Endothelial cell of umbilical vein (primary cell): ENCODE measurements around the gene EZR. TPM values are rescaled to one million over a fixed set of nuclear protein-coding genes. Genes with fewer than 3 reads are reported as not detected.
A peak's percentile ranks its signal among the peaks of the same experiment; 100 is the strongest.

ENCODE experiments used
- BruUV-seq: library from RNA; stranded (reverse); fragments of 400-500 nt; replicated peaks from 2 replicates; lab custom pipeline; 2021; lab: Mats Ljungman, UMichigan
- CTCF ChIA-PET: fragments of 300-600, 350-600 bp; sonication (Branson Sonifier 250); formaldehyde crosslinking; loops from one replicate; lab custom pipeline; 2021; ENCODE audit warnings: antibody characterized with exemption, inconsistent platforms; lab: Charles Lee
- POLR2A ChIA-PET: fragments of 300-600, 350-600 bp; sonication (Branson Sonifier 250); formaldehyde crosslinking; loops from one replicate; lab custom pipeline; 2021; ENCODE audit warnings: antibody characterized with exemption, inconsistent platforms; lab: Charles Lee
- DNase-seq: peaks from one replicate; pipeline ENCODE4 v3.0.0-alpha.2; 2011; ENCODE audit warnings: low read depth, low spot score
- FAIRE-seq: peaks from 2 replicates; lab custom pipeline; 2011; peaks lifted over from hg19 to GRCh38; lab: Jason Lieb, UNC
- H2AFZ ChIP-seq: 2 replicates; pipeline ENCODE4 v1.6.0; 2012; ENCODE audit warnings: low read depth, low read length, control low read depth, inconsistent platforms
- H3K27ac ChIP-seq: 2 replicates; pipeline ENCODE4 v1.5.1; 2011; ENCODE audit warnings: low read depth, mild to moderate bottlenecking, control low read depth, low read length, moderate library complexity; ENCODE audit not compliant: insufficient read depth
- H3K27me3 ChIP-seq, 2 experiments: 2 replicates each; pipeline versions ENCODE4 v1.6.0 to v1.6.1; 2011; ENCODE audit warnings: low read length in 2 of 2, mixed read lengths in 1 of 2; ENCODE audit not compliant: control insufficient read depth in 2 of 2, insufficient read depth in 2 of 2
- H3K36me3 ChIP-seq, 2 experiments: 2 replicates in 1 of 2; 3 replicates in 1 of 2; pipeline ENCODE4 v1.5.1; 2011; ENCODE audit warnings: low read length in 2 of 2, mild to moderate bottlenecking in 1 of 2, moderate library complexity in 1 of 2; ENCODE audit not compliant: control insufficient read depth in 2 of 2, insufficient read depth in 2 of 2; ENCODE audit errors: extremely low read depth in 1 of 2
- H3K4me1 ChIP-seq: 3 replicates; pipeline ENCODE4 v1.5.1; 2011; ENCODE audit warnings: mild to moderate bottlenecking, low read length; ENCODE audit not compliant: control insufficient read depth, insufficient read depth; ENCODE audit errors: extremely low read depth
- H3K4me2 ChIP-seq: 2 replicates; pipeline ENCODE4 v1.6.1; 2011; ENCODE audit warnings: low read length, control low read depth, mixed read lengths; ENCODE audit not compliant: insufficient read depth
- H3K4me3 ChIP-seq, 3 experiments: fragments of 200-600 bp in 1 of 3; sonication (generic), shearing (Covaris generic) in 1 of 3; replicated peaks in 1 of 3; 2 replicates each; pipeline ENCODE4 v1.5.1; 2011 to 2016; ENCODE audit warnings: control low read depth in 3 of 3, low read length in 3 of 3, mild to moderate bottlenecking in 2 of 3, inconsistent platforms in 1 of 3, low read depth in 1 of 3, moderate library complexity in 1 of 3; ENCODE audit not compliant: insufficient read depth in 1 of 3
- H3K79me2 ChIP-seq: 2 replicates; pipeline ENCODE4 v1.6.0; 2012; ENCODE audit warnings: low read length, inconsistent platforms; ENCODE audit not compliant: control insufficient read depth, insufficient read depth
- H3K9ac ChIP-seq: replicated peaks from 2 replicates; pipeline ENCODE3; 2011; ENCODE audit warnings: low read length, control low read depth; ENCODE audit not compliant: insufficient read depth; ENCODE audit errors: extremely low read depth
- H3K9me1 ChIP-seq: replicated peaks from 3 replicates; pipeline ENCODE4 v1.6.0; 2011; ENCODE audit warnings: mild to moderate bottlenecking, low read length; ENCODE audit not compliant: control insufficient read depth, insufficient read depth; ENCODE audit errors: extremely low read depth
- H3K9me3 ChIP-seq: replicated peaks from 2 replicates; pipeline ENCODE4 v1.5.1; 2012; ENCODE audit warnings: low read length, inconsistent platforms; ENCODE audit not compliant: control insufficient read depth, insufficient read depth
- H4K20me1 ChIP-seq: replicated peaks from 2 replicates; pipeline ENCODE3; 2011; ENCODE audit warnings: mild to moderate bottlenecking, low read length; ENCODE audit not compliant: control insufficient read depth, insufficient read depth; ENCODE audit errors: extremely low read depth
- FOS ChIP-seq: IDR thresholded peaks from 2 replicates; pipeline ENCODE4 v1.6.1; 2011; ENCODE audit warnings: mild to moderate bottlenecking, low read length, moderate library complexity, borderline replicate concordance; ENCODE audit not compliant: insufficient read depth
- JUN ChIP-seq: IDR thresholded peaks from 2 replicates; pipeline ENCODE4 v1.6.1; 2011; ENCODE audit warnings: borderline replicate concordance, low read depth; ENCODE audit not compliant: insufficient read length, insufficient read depth
- MYC ChIP-seq: IDR thresholded peaks from one replicate; pipeline ENCODE4 v1.6.1; 2011; ENCODE audit warnings: mild to moderate bottlenecking, low read depth, low read length
- POLR2A ChIP-seq: IDR thresholded peaks from 2 replicates; pipeline ENCODE4 v1.6.1; 2012; ENCODE audit warnings: low read depth, mild to moderate bottlenecking, control low read depth, low read length
- POLR2AphosphoS5 ChIP-seq: IDR thresholded peaks from 2 replicates; pipeline ENCODE4 v1.6.1; 2012; ENCODE audit warnings: low read depth, mild to moderate bottlenecking, control low read depth, low read length, moderate library complexity; ENCODE audit not compliant: insufficient read depth
- dilution Hi-C: fragments of 300-500 bp; cut with MboI; formaldehyde crosslinking; loops from one replicate; pipeline ENCODE4 v1.15.0; 2019; ENCODE audit warnings: low sequenced_read_pairs; ENCODE audit not compliant: extremely low pct_ligation_motif_present
- intact Hi-C: fragments of 100-400 bp; cut with micrococcal nuclease; formaldehyde crosslinking; loops from one replicate; pipeline ENCODE4 v1.10.0; 2022
- polyA plus RNA-seq, 4 experiments: library from polyadenylated mRNA; depleted of rRNA in 3 of 4; stranded (reverse) in 3 of 4; unstranded in 1 of 4; fragments of >200 nt; gene quantifications; 2 replicates each; pipeline versions ENCODE4 v1.2.1 to v1.2.3, GENCODE V29; 2011 to 2012; ENCODE audit warnings: missing spikeins in 1 of 4
- total RNA-seq: library from RNA; stranded (reverse); gene quantifications from 2 replicates; pipeline ENCODE4 v1.2.3, GENCODE V29; 2021
- TF ChIP-seq, protein P1 (sequence below), 2 donors: IDR thresholded peaks; 1 replicate in 1 of 2; 2 replicates in 1 of 2; pipeline ENCODE4 v1.5.1; 2011; ENCODE audit warnings: low read length in 2 of 2, mild to moderate bottlenecking in 2 of 2, moderate library complexity in 2 of 2, control low read depth in 1 of 2, inconsistent platforms in 1 of 2, low read depth in 1 of 2; ENCODE audit not compliant: insufficient read depth in 1 of 2; ENCODE audit errors: extremely low read depth in 1 of 2
- TF ChIP-seq, protein P2 (sequence below): IDR thresholded peaks from 2 replicates; pipeline ENCODE4 v1.6.1; 2011; ENCODE audit not compliant: insufficient read depth, insufficient read length

The EZR gene
- total and polyA plus RNA-seq, 2 donors (not counting 3 experiments of a cell fraction or from before 2014, with no cell fraction given): 58.5 to 108 TPM

DNA sequence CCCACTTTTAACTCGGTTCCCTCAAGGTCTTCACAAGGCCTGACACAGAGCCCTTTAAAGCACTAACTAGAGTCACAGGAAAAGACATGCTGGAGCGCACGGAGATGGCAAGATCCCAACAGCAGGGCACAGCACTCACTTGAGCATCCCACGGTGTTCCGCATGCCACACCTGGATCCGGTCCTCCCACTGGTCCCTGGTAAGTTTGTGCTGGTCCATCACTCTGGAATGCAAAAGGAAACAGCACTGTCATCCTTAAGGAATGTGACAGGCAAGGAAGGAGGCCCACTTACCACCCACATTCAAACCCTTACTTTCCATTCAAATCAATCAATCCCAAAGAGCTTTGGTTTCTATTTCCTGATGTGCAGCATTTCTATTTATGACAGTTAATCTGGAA is 34.7 kb downstream of the EZR start:
- ChIA-PET POLR2A (no interaction called here), CTCF (interaction anchor here (0.9 to 1.7 kb wide), 5 partner anchors 9 to 188 kb away, joined by 3 to 5 read pairs (median 4); no protein-coding TSS in a partner anchor)
- H3K79me2 ChIP-seq: peaks cover 3% of the 10 kb centered on the region
- no peaks in the 10 kb centered on the region for H3K9me3 ChIP-seq
- dilution Hi-C loops: no loop called here
- H3K4me1 ChIP-seq: peaks cover 12% of the 10 kb centered on the region
- peaks cover 21 to 29% of the 10 kb centered on the region in 2 experiments for H3K36me3 ChIP-seq
- no peak overlapping the region for H3K4me3 ChIP-seq
- H4K20me1 ChIP-seq: no peaks in the 10 kb centered on the region
- FAIRE-seq (peak; percentile 83), DNase-seq (peak; percentile 8)
- H3K4me2 ChIP-seq: no peak overlapping the region
- H3K9me1 ChIP-seq: no peaks in the 10 kb centered on the region
- intact Hi-C loops: loop anchor here (1.0 to 10.0 kb wide), 2 partner anchors 33 to 80 kb away; no protein-coding TSS in a partner anchor
- no peak for TF ChIP-seq FOS
- TF ChIP-seq, protein P1, sequence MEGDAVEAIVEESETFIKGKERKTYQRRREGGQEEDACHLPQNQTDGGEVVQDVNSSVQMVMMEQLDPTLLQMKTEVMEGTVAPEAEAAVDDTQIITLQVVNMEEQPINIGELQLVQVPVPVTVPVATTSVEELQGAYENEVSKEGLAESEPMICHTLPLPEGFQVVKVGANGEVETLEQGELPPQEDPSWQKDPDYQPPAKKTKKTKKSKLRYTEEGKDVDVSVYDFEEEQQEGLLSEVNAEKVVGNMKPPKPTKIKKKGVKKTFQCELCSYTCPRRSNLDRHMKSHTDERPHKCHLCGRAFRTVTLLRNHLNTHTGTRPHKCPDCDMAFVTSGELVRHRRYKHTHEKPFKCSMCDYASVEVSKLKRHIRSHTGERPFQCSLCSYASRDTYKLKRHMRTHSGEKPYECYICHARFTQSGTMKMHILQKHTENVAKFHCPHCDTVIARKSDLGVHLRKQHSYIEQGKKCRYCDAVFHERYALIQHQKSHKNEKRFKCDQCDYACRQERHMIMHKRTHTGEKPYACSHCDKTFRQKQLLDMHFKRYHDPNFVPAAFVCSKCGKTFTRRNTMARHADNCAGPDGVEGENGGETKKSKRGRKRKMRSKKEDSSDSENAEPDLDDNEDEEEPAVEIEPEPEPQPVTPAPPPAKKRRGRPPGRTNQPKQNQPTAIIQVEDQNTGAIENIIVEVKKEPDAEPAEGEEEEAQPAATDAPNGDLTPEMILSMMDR (IDR thresholded peaks at IDR 0.05; ENCODE audit: extremely low read depth in 1 of 2, insufficient read depth in 1 of 2, low read depth in 1 of 2, low read length in 2 of 2): no peak
- peak; percentile 61 for TF ChIP-seq JUN
- peak; percentile 54 for TF ChIP-seq POLR2AphosphoS5
- TF ChIP-seq POLR2A: no peak
- TF ChIP-seq, protein P2, sequence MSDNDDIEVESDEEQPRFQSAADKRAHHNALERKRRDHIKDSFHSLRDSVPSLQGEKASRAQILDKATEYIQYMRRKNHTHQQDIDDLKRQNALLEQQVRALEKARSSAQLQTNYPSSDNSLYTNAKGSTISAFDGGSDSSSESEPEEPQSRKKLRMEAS: no peak
- TF ChIP-seq MYC: no peak
- BruUV-seq: no TSS peak
- H3K27ac ChIP-seq: peak overlapping the region; percentile 47
- H3K9ac ChIP-seq: no peak overlapping the region
- H3K27me3 ChIP-seq: no peaks in the 10 kb centered on the region
- H2AFZ ChIP-seq: no peak overlapping the region
